ENCODE measurements around the gene RFFL.

GRCh38 chr17:35086164-35086563, 22.7 kb upstream of the RFFL start:
- TF ChIP-seq CTCF (IDR thresholded peaks at IDR 0.05; ENCODE audit: insufficient read depth, low read depth, low read length) = no peak
- no peak for TF ChIP-seq EZH2 (IDR thresholded peaks at IDR 0.05; ENCODE audit: insufficient read depth, low read length)

Data from astrocyte (in vitro differentiated cells and primary cell).